HS-27A (cell line): ENCODE measurements around the gene CSNK1A1.
"Not testable (repeated sequence)": the region's sequence is repeated elsewhere in the genome, so short reads cannot be mapped to it uniquely, and the experiment has no call there.

Experiments used
- DNase-seq: peaks from one replicate; pipeline ENCODE4 v3.0.0-alpha.2; 2012; ENCODE audit warnings: low read depth, missing footprints

CSNK1A1 gene

GRCh38 chr5:149572576-149573231 is 21.5 kb upstream of the CSNK1A1 start:
- no peak for DNase-seq

GRCh38 chr5:149572170-149572569 is 20.9 kb upstream of the CSNK1A1 start:
- DNase-seq, result no peak

- DNase-seq, result no peak
Observed at GRCh38 chr5:149567226-149567625, 16.0 kb upstream of the CSNK1A1 start.

- DNase-seq, result not testable (repeated sequence)
Observed at GRCh38 chr5:149564542-149565140, 13.4 kb upstream of the CSNK1A1 start.

- no peak for DNase-seq
Observed at GRCh38 chr5:149563466-149563865, 12.2 kb upstream of the CSNK1A1 start.

GRCh38 chr5:149561848-149562247 is 10.6 kb upstream of the CSNK1A1 start:
- DNase-seq, result no peak

GRCh38 chr5:149559706-149560105 is 8.5 kb upstream of the CSNK1A1 start:
- DNase-seq, result no peak

- no peak for DNase-seq
Observed at GRCh38 chr5:149552553-149553160, 1.4 kb upstream of the CSNK1A1 start.

GRCh38 chr5:149552038-149552494 is 827 bp upstream of the CSNK1A1 start:
- no peak for DNase-seq

- no peak for DNase-seq
Observed at GRCh38 chr5:149550594-149551226, 529 bp downstream of the CSNK1A1 start.

GRCh38 chr5:149550268-149550583 is 1.0 kb downstream of the CSNK1A1 start:
- DNase-seq, result no peak

GRCh38 chr5:149549461-149550267 is 1.6 kb downstream of the CSNK1A1 start:
- DNase-seq, result no peak

GRCh38 chr5:149546974-149547373 is 4.3 kb downstream of the CSNK1A1 start:
- DNase-seq, result no peak

GRCh38 chr5:149545327-149545726 is 5.9 kb downstream of the CSNK1A1 start:
- no peak for DNase-seq

GRCh38 chr5:149544028-149544420 is 7.2 kb downstream of the CSNK1A1 start:
- no peak for DNase-seq

- no peak for DNase-seq
Observed at GRCh38 chr5:149543361-149544027, 7.7 kb downstream of the CSNK1A1 start.

GRCh38 chr5:149541893-149542292 is 9.3 kb downstream of the CSNK1A1 start:
- DNase-seq, result no peak

- DNase-seq, result no peak
Observed at GRCh38 chr5:149540089-149540488, 11.2 kb downstream of the CSNK1A1 start.

- DNase-seq, result no peak
Observed at GRCh38 chr5:149537374-149537975, 13.8 kb downstream of the CSNK1A1 start.

GRCh38 chr5:149535787-149536186 is 15.5 kb downstream of the CSNK1A1 start:
- DNase-seq, result not testable (repeated sequence)

- no peak for DNase-seq
Observed at GRCh38 chr5:149532413-149532812, 18.8 kb downstream of the CSNK1A1 start.
